Suprapubic skin (tissue), 2 donors: ENCODE measurements around the gene TEX51.

Experiments
- EP300 ChIP-seq: sonication (generic); formaldehyde crosslinking; IDR thresholded peaks from one replicate; pipeline ENCODE4 v1.6.1; 2017; ENCODE audit warnings: antibody characterized with exemption
- POLR2A ChIP-seq, 2 donors: fragments of 450-650 bp; IDR thresholded peaks; one replicate each; pipeline ENCODE4 v1.6.1; 2017; ENCODE audit warnings: antibody characterized with exemption in 2 of 2, mild to moderate bottlenecking in 2 of 2, moderate library complexity in 2 of 2

- no peak for TF ChIP-seq POLR2A (IDR thresholded peaks at IDR 0.05)
- TF ChIP-seq EP300 = no peak
These were observed 10.1 kb downstream of the TEX51 start for GRCh38 chr2:126908721-126909177.
